Stomach (tissue), 9 donors: ENCODE results near the gene PELI2. TPM values are rescaled to one million over a fixed set of nuclear protein-coding genes. Genes with fewer than 3 reads are reported as not detected.

Experiments
- DNase-seq, 2 donors: peaks; one replicate each; pipeline versions ENCODE4 v3.0.0 to v3.0.0-alpha.2; 2013 to 2019
- H3K27ac ChIP-seq, 5 donors: fragments of 200-600 bp in 4 of 5; sonication (generic) in 4 of 5; one replicate each; pipeline ENCODE4 v1.5.1; 2013 to 2019; ENCODE audit warnings: mild to moderate bottlenecking in 1 of 5, moderate library complexity in 1 of 5
- H3K27me3 ChIP-seq, 3 donors: fragments of 200-600 bp; sonication (generic); one replicate each; pipeline ENCODE4 v1.5.1; 2017 to 2019; ENCODE audit warnings: mixed run types in 1 of 3
- H3K36me3 ChIP-seq, 4 donors: fragments of 200-600 bp; sonication (generic); 1 replicate in 3 of 4; 2 replicates in 1 of 4; pipeline ENCODE4 v1.5.1; 2016 to 2019
- H3K4me1 ChIP-seq, 4 donors: fragments of 200-600 bp; sonication (generic); one replicate each; pipeline ENCODE4 v1.5.1; 2016 to 2019
- H3K4me3 ChIP-seq, 4 donors: fragments of 200-600 bp; sonication (generic) in 3 of 4; one replicate each; pipeline ENCODE4 v1.5.1; 2016 to 2019; ENCODE audit warnings: mild to moderate bottlenecking in 1 of 4
- H3K9me3 ChIP-seq, 4 donors: fragments of 200-600 bp; sonication (generic); one replicate each; pipeline ENCODE4 v1.5.1; 2016 to 2019
- CTCF ChIP-seq, 7 experiments: fragments of 450-650 bp in 4 of 7; fragments of 200-600 bp in 3 of 7; sonication (generic) in 3 of 7; IDR thresholded peaks; one replicate each; pipeline ENCODE4 v1.5.1; 2016 to 2019; ENCODE audit warnings: antibody characterized with exemption in 7 of 7, control low read depth in 2 of 7, mild to moderate bottlenecking in 1 of 7
- EP300 ChIP-seq: sonication (generic); formaldehyde crosslinking; IDR thresholded peaks from one replicate; pipeline ENCODE4 v1.6.1; 2017; ENCODE audit warnings: antibody characterized with exemption
- POLR2A ChIP-seq, 4 donors: fragments of 450-650 bp; IDR thresholded peaks; one replicate each; pipeline ENCODE4 v1.6.1; 2016; ENCODE audit warnings: antibody characterized with exemption in 4 of 4, control low read depth in 2 of 4, mild to moderate bottlenecking in 1 of 4, moderate library complexity in 1 of 4
- POLR2AphosphoS5 ChIP-seq, 3 donors: sonication (generic); formaldehyde crosslinking; IDR thresholded peaks; one replicate each; pipeline ENCODE4 v1.6.1; 2016; ENCODE audit warnings: antibody characterized with exemption in 3 of 3
- WGBS, 5 donors: extraction: QIAGEN DNeasy Blood & Tissue Kit in 3 of 5; methylation state at CpG; one replicate each; pipeline versions ENCODE4 v1.1.5 to v1.1.7; 2013 to 2018; 5-methylcytosine and 5-hydroxymethylcytosine counted together
- intact Hi-C: fragments of 100-400 bp; cut with DNase I; formaldehyde crosslinking; loops from one replicate; pipeline ENCODE4 v1.15.1; 2023; ENCODE audit warnings: low total_unique reads
- polyA plus RNA-seq, 3 donors: library from polyadenylated mRNA; stranded (reverse); fragments of 200-250 nt; gene quantifications; one replicate each; pipeline ENCODE4 v1.2.3, GENCODE V29; 2013
- total RNA-seq, 5 donors: library from RNA; depleted of rRNA; stranded (reverse); fragments of >200 nt; gene quantifications; one replicate each; pipeline versions ENCODE4 v1.1.0 to v1.2.3, GENCODE V29; 2014 to 2016
- donor health status: healthy with polysubstance abuse.
- donor health status: Bipolar disorder and iron deficiency.
- donor health status: healthy.

Gene PELI2
- total and polyA plus RNA-seq, 8 donors, result 3.0 to 48.3 (median 10.6) TPM

- TF ChIP-seq POLR2A (IDR thresholded peaks at IDR 0.05), result no peak
- no peak for TF ChIP-seq CTCF (IDR thresholded peaks at IDR 0.05)
- TF ChIP-seq POLR2AphosphoS5 (IDR thresholded peaks at IDR 0.05), result no peak
- TF ChIP-seq EP300, result no peak
- Histone ChIP-seq H3K27me3 (no peaks in the 10 kb centered on the region), H3K27ac (no peak overlapping the region), H3K36me3 (no peaks in the 10 kb centered on the region), H3K4me3 (no peak overlapping the region), H3K4me1 (peaks cover 0 to 4% (median 0%) of the 10 kb centered on the region in 4 donors), H3K9me3 (no peaks in the 10 kb centered on the region)
- DNase-seq, result no peak
- 62 to 84% (median 76%) methylated on average over 1 of the region's 1 CpG for WGBS, 5 donors
- intact Hi-C loops, result no loop called here
These were observed 160.2 kb downstream of the PELI2 start for GRCh38 chr14:56278383-56278782.

GRCh38 chr14:56280843-56281242, 162.6 kb downstream of the PELI2 start:
- intact Hi-C loops, result no loop called here
- H3K27ac ChIP-seq, result no peak overlapping the region

GRCh38 chr14:56282179-56282578, 164.0 kb downstream of the PELI2 start:
- Histone ChIP-seq H3K9me3 (no peaks in the 10 kb centered on the region), H3K4me3 (no peak overlapping the region), H3K36me3 (no peaks in the 10 kb centered on the region), H3K27me3 (no peaks in the 10 kb centered on the region), H3K27ac (no peak overlapping the region), H3K4me1 (no peaks in the 10 kb centered on the region)
- no peak for TF ChIP-seq CTCF (IDR thresholded peaks at IDR 0.05)
- TF ChIP-seq POLR2AphosphoS5 (IDR thresholded peaks at IDR 0.05), result no peak
- no peak for TF ChIP-seq EP300
- TF ChIP-seq POLR2A (IDR thresholded peaks at IDR 0.05), result no peak
- no peak for DNase-seq
- 96 to 99% (median 97%) methylated on average over 2 of the region's 2 CpGs for WGBS, 5 donors
- intact Hi-C loops, result no loop called here

More at GRCh38 chr14:56280843-56281242, 162.6 kb downstream of the PELI2 start:
- no peaks in the 10 kb centered on the region for H3K36me3 ChIP-seq
- no peaks in the 10 kb centered on the region for H3K27me3 ChIP-seq
- WGBS, 5 donors, result 93 to 99% (median 98%) methylated on average over 2 of the region's 2 CpGs
- H3K4me1 ChIP-seq, result no peaks in the 10 kb centered on the region
- no peak for DNase-seq
- no peak overlapping the region for H3K4me3 ChIP-seq
- no peak for TF ChIP-seq POLR2AphosphoS5 (IDR thresholded peaks at IDR 0.05)
- TF ChIP-seq EP300, result no peak
- no peak for TF ChIP-seq POLR2A (IDR thresholded peaks at IDR 0.05)
- H3K9me3 ChIP-seq, result no peaks in the 10 kb centered on the region

- intact Hi-C loops, result no loop called here
- TF ChIP-seq POLR2A (IDR thresholded peaks at IDR 0.05), result no peak
- Histone ChIP-seq H3K4me1 (no peaks in the 10 kb centered on the region), H3K27ac (no peak overlapping the region), H3K27me3 (no peaks in the 10 kb centered on the region), H3K9me3 (no peaks in the 10 kb centered on the region), H3K36me3 (peaks cover 0 to 17% (median 13%) of the 10 kb centered on the region in 4 donors), H3K4me3 (no peak overlapping the region)
- no peak for DNase-seq
- 90 to 98% (median 91%) methylated on average over 1 of the region's 1 CpG for WGBS, 5 donors
These were observed 166.4 kb downstream of the PELI2 start for GRCh38 chr14:56284641-56285040.

GRCh38 chr14:56289155-56289554, 170.9 kb downstream of the PELI2 start:
- no peaks in the 10 kb centered on the region for H3K9me3 ChIP-seq
- no peak for TF ChIP-seq EP300
- TF ChIP-seq POLR2A (IDR thresholded peaks at IDR 0.05), result no peak
- TF ChIP-seq POLR2AphosphoS5 (IDR thresholded peaks at IDR 0.05), result no peak
- TF ChIP-seq CTCF (IDR thresholded peaks at IDR 0.05), result no peak
- DNase-seq, result no peak
- WGBS, 5 donors, result 83 to 93% (median 89%) methylated on average over 2 of the region's 2 CpGs
- H3K36me3 ChIP-seq, result peaks cover 12 to 42% (median 35%) of the 10 kb centered on the region in 4 donors
- H3K4me1 ChIP-seq, result no peaks in the 10 kb centered on the region
- no peaks in the 10 kb centered on the region for H3K27me3 ChIP-seq
- H3K4me3 ChIP-seq, result no peak overlapping the region
- H3K27ac ChIP-seq, result peak overlapping the region in 2 of 5 donors; percentile 13 to 14
- intact Hi-C loops, result no loop called here
